ENCODE measurements around the gene TP53RK. TPM values are rescaled to one million over a fixed set of nuclear protein-coding genes. Genes with fewer than 3 reads are reported as not detected.
A peak's percentile ranks its signal among the peaks of the same experiment; 100 is the strongest.

The TP53RK gene
- total and polyA plus RNA-seq, 2 of the 13 experiments (the other 11 are each of a cell fraction or from before 2014, with no cell fraction given), result 12.9 to 25.5 TPM

DNA sequence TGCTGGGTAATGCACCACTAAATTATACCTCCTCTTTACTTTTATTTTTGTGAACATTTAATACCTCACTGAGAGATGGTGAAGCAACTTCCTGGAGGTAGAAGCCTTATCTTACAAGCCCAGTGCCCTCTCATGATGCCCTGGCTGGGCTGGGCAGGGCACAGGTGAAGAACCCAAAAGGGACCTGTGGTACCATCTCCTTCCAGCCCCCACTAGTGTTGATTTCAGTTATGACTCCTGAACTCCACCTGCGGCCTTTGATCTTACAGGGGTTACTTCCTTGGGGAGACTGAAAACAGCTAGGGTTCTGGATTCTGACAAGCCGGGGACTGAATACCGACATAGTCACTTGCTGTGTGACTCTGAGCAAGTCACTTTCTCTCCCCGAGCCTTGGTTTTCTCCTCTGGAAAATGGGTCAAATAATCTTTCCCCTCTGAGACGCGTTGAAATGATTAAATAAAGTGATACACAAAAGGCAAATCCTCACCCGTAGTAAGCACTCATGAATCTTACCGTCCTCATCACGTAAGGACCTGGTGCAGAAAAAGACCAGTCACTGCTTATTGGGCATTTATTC is 39.2 kb downstream of the TP53RK start (continued):
- TF ChIP-seq, protein P1, sequence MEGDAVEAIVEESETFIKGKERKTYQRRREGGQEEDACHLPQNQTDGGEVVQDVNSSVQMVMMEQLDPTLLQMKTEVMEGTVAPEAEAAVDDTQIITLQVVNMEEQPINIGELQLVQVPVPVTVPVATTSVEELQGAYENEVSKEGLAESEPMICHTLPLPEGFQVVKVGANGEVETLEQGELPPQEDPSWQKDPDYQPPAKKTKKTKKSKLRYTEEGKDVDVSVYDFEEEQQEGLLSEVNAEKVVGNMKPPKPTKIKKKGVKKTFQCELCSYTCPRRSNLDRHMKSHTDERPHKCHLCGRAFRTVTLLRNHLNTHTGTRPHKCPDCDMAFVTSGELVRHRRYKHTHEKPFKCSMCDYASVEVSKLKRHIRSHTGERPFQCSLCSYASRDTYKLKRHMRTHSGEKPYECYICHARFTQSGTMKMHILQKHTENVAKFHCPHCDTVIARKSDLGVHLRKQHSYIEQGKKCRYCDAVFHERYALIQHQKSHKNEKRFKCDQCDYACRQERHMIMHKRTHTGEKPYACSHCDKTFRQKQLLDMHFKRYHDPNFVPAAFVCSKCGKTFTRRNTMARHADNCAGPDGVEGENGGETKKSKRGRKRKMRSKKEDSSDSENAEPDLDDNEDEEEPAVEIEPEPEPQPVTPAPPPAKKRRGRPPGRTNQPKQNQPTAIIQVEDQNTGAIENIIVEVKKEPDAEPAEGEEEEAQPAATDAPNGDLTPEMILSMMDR (CRISPR knock-in tag; IDR thresholded peaks at IDR 0.05), result peak; percentile 50
- TF ChIP-seq ZNF607 (CRISPR knock-in tag; IDR thresholded peaks at IDR 0.05; ENCODE audit: borderline replicate concordance) (no peak), RFXANK (CRISPR knock-in tag; IDR thresholded peaks at IDR 0.05) (no peak), ZBTB7A (CRISPR knock-in tag; IDR thresholded peaks at IDR 0.05) (no peak), GABPB1 (CRISPR knock-in tag; IDR thresholded peaks at IDR 0.05) (no peak; the same call in 1 of the 2 replicates), ESRRA (CRISPR knock-in tag; IDR thresholded peaks at IDR 0.05; ENCODE audit: low read depth) (no peak), ZSCAN22 (CRISPR knock-in tag; IDR thresholded peaks at IDR 0.05) (no peak), PHF21A (CRISPR knock-in tag; IDR thresholded peaks at IDR 0.05) (no peak; the same call in 1 of the 2 replicates), RARA (CRISPR knock-in tag; IDR thresholded peaks at IDR 0.05) (0 out of 2 replicates have a peak, but pooled peaks have one; percentile 5), MAFG (CRISPR knock-in tag; IDR thresholded peaks at IDR 0.05) (no peak), TCF7L2 (IDR thresholded peaks at IDR 0.05; ENCODE audit: low read depth, low read length) (no peak), ZNF747 (CRISPR knock-in tag; IDR thresholded peaks at IDR 0.05; ENCODE audit: borderline replicate concordance) (no peak), DNMT3B (CRISPR knock-in tag; conservative IDR thresholded peaks at IDR 0.05) (no peak), ZNF850 (CRISPR knock-in tag; conservative IDR thresholded peaks at IDR 0.05) (no peak), ZNF317 (CRISPR knock-in tag; IDR thresholded peaks at IDR 0.05) (no peak), THYN1 (CRISPR knock-in tag; IDR thresholded peaks at IDR 0.05; ENCODE audit: borderline replicate concordance, low read depth) (no peak), ZBTB1 (CRISPR knock-in tag; IDR thresholded peaks at IDR 0.05; ENCODE audit: borderline replicate concordance) (no peak), ZFP36L1 (CRISPR knock-in tag; IDR thresholded peaks at IDR 0.05) (no peak), FOSL2 (CRISPR knock-in tag; IDR thresholded peaks at IDR 0.05) (no peak), KDM2A (CRISPR knock-in tag; IDR thresholded peaks at IDR 0.05; ENCODE audit: borderline replicate concordance, low read depth) (no peak), ZNF780A (CRISPR knock-in tag; IDR thresholded peaks at IDR 0.05) (no peak), ZNF343 (CRISPR knock-in tag; IDR thresholded peaks at IDR 0.05) (no peak), MEIS1 (CRISPR knock-in tag; IDR thresholded peaks at IDR 0.05; ENCODE audit: borderline replicate concordance) (no peak), KDM3A (CRISPR knock-in tag; IDR thresholded peaks at IDR 0.05; ENCODE audit: low read depth) (no peak), KMT2B (CRISPR knock-in tag; IDR thresholded peaks at IDR 0.05) (no peak), ZNF232 (CRISPR knock-in tag; IDR thresholded peaks at IDR 0.05; ENCODE audit: borderline replicate concordance) (no peak)
- TF ChIP-seq, protein P2, sequence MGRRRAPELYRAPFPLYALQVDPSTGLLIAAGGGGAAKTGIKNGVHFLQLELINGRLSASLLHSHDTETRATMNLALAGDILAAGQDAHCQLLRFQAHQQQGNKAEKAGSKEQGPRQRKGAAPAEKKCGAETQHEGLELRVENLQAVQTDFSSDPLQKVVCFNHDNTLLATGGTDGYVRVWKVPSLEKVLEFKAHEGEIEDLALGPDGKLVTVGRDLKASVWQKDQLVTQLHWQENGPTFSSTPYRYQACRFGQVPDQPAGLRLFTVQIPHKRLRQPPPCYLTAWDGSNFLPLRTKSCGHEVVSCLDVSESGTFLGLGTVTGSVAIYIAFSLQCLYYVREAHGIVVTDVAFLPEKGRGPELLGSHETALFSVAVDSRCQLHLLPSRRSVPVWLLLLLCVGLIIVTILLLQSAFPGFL (CRISPR knock-in tag; IDR thresholded peaks at IDR 0.05), result no peak
- TF ChIP-seq, protein P3, sequence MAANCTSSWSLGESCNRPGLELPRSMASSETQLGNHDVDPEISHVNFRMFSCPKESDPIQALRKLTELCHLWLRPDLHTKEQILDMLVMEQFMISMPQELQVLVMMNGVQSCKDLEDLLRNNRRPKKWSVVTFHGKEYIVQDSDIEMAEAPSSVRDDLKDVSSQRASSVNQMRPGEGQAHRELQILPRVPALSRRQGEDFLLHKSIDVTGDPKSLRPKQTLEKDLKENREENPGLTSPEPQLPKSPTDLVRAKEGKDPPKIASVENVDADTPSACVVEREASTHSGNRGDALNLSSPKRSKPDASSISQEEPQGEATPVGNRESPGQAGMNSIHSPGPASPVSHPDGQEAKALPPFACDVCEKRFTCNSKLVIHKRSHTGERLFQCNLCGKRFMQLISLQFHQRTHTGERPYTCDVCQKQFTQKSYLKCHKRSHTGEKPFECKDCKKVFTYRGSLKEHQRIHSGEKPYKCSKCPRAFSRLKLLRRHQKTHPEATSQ (CRISPR knock-in tag; IDR thresholded peaks at IDR 0.05; ENCODE audit: borderline replicate concordance), result no peak
- TF ChIP-seq, protein P4, sequence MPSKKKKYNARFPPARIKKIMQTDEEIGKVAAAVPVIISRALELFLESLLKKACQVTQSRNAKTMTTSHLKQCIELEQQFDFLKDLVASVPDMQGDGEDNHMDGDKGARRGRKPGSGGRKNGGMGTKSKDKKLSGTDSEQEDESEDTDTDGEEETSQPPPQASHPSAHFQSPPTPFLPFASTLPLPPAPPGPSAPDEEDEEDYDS (CRISPR knock-in tag; IDR thresholded peaks at IDR 0.05), result no peak

All from HepG2 (cell line).